ENCODE measurements around the gene BCL2L2.

Gene BCL2L2

GRCh38 chr14:23299986-23300686, 6.5 kb upstream of the BCL2L2 start:
- FAIRE-seq: no peak

DNA sequence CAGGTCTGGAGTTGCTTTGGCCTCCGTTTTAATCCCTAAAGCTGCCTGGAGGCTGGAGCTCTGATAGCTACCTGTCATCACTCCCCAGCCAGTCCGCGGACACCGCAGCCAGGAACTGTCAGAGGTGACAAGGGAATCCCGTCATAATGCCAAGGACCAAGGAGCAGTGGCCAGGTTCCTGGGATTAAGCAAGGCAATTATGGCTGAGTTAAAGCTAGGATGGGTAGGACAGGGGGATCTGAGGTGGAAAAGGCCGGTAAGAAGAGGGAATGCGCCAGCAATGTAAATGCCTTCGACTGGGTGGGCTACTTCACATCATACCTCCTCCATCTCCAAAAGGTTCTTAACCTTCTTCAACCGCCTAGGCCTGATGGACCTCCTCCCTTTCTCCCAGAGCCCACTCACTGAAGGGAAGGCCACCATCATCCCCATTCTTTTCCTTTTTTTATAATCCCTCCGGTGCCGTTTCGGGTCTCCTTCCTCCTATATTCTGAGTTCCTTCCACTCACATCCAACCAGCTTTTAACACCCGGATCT, 5.9 kb upstream of the BCL2L2 start:
- FAIRE-seq: no peak

DNA sequence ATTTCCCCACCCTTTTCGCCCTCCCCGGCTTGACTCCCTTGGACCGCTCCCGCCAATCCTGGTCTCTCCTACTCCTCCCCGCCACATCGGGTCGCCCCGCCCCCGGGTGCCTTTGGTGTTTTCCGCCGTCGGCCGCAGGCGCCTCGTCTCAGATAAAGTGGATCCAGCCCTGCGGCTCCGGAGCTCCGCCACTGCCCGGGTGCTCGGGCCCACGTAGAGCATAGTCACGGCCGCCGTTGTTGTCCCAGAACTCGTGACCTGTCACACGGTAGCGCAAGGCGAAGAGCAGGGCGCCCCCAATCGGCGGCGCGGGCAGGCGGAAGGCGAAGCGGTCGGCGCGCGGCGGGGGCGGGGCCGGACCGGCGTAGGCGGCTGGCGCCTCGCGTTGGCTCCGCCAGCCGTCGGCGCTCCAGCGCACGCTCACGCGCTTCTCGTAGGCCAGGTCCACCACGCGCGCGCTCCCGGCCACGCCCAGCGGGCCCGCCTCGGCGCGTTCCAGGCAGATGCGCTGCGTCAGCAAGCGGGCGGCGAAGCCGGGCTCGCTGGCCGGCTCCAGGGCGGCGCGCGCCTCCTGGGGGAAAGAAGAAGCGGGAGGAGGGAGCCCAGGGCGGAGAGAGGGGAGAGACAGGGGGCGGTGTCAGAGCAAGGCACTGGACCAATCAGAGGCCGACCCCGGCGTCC, 5.2 kb upstream of the BCL2L2 start:
- FAIRE-seq: no peak

DNA sequence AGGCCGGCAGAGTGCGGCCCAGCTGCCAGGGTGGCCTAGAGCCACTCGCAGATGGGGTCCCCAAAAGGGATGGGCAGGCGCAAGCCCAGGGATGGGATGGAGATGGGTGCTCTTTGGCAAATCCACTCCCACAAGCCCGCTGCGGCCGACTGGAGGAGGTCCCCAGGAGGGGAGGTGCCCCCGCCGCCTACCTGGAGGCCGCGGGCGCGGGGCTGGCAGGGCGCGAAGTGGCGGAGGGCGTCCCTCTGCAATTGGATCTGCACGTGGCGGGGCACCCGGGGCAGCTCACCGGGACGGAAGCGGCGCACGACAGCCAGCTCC, 4.7 kb upstream of the BCL2L2 start:
- FAIRE-seq: no peak

DNA sequence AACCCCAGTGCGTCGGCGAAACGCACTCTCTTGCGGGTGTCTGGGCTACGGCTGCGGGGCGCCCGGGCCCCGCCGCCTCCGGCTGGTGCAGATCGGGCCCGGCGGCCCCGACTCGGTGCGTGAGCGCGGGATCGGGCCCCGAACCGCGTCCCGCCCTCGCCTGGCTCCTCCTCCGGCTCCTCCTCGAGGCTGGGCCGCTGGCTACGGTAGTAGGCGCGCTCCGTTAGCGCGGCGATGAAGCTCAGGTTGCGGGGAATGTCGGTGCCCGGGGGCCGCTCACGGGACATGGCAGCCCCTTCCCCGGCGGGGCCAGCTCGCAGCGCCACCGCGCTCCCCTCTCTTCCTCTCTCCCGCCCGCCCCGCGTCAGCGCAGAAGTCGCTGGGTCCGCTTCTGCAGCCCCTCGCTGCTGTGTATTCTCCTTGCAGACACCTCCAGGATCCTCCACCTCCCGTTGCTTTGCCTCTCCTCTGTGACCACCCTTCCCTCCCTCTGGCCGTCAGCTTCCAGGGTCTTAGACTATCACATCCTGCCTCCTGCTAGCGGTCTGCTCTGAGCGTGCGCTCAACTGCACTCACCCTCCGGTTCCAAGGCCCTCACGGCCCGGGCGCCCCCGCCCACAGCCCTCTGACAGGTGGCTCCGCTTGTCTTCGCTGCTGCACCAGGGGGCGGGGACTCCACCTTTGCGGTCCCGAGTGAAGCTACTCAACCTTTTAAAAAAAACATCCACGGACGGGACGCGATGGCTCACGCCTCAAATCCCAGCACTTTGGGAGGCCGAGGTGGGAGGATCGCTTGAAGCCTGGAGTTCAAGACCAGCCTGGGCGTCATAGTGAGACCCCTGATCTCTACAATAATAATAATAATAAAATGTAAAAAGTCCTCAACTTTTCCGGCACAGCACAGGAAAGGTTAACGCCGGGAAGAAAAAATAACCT, 4.1 kb upstream of the BCL2L2 start, which contains the start of gene PPP1R3E:
PPP1R3E (minus strand) TSS at position 570 of the 936 bp plus-strand sequence; CDS start at position 287, 283 bp downstream.
- no peak for FAIRE-seq

- no peak for FAIRE-seq
Measured at GRCh38 chr14:23307146-23307530, 505 bp downstream of the BCL2L2 start.

GRCh38 chr14:23307687-23308644, 1.3 kb downstream of the BCL2L2 start:
- FAIRE-seq: no peak

DNA sequence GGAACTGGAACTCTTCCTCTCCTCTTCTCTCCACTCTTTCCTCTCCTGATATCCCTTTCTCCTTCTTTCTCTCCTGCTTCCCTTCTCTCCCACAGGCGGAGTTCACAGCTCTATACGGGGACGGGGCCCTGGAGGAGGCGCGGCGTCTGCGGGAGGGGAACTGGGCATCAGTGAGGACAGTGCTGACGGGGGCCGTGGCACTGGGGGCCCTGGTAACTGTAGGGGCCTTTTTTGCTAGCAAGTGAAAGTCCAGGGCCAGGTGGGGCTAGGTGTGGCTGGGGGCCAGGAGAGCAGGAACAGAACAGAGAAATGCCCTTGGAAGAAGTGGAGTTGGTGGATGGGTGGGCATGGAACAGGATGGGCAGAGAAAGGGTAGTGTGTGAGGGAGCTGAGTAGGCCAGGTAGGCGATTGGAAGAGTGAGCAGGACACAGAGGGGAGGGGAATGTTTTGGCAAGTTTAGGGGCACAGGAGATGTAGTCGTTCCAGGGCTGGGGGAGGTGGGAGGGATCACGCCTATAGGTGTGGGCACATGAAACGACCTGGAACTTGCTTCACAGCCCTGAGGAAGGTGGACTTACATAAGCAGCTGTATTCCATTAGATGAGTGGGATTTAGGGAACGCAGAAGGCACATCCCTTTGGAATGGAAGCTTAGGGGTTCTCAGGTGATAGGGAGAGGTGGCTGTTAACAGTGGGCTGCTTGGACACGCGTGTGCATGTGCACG, 2.2 kb downstream of the BCL2L2 start:
- FAIRE-seq: no peak

DNA sequence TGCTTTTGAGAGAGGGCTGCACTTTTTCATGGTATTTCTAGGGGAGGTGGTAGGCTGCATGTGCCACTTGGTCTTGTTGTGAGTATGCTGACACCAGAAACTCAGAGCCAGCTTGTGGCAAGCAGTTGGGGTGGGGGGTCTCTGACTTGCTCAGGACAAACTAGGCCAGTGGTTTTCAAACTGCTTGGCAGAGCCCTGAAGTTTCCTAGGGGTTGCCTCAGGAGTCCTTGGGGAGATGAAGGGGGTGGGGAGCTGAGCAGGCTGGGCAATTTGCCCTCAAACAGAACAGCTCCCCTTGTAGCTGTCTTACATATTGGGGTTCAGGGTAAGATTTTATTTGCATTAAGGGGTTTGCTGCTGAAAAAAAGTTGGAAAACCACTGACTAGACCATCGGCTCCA, 3.9 kb downstream of the BCL2L2 start:
- no peak for FAIRE-seq

- no peak for FAIRE-seq
Measured at GRCh38 chr14:23316300-23316699, 9.7 kb downstream of the BCL2L2 start.

DNA sequence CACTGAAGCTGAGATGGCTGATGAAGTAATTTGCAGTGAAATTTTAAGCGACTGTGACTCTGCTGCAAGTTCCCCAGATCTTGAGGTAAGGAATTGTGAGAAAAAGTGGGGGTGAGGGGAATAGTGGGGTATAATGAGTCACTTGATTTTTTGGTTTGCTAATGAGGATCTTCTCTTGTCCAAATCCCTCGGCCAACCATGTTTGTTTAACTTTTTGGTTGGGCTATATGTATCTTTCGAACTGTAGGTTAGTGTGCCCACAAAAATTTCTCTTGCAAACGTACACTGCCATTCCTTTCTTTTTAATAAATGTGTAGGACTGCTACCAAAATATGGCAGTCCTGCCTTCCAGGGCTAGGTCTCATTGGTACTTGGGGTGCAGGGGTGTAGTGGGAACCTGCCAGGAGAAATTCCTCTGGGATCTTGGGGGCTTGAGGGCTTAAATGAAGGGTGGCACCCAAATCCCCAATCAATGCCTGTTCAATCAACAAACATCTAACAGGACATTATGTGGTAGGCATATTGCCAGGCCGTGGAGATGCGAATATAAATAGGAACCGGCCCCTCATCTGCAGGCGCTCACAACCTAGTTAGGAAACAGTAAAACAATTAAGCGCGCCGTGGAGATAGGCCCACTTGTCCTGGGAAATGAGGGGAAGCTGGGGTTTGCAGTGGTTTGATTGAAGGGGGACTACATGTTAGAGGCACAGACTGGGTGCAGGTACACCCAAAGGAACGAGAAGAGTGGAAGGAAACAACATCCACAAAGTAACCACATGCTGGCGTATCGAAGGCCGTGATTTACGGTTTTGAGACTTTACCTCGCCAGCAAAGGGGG, 13.3 kb downstream of the BCL2L2 start:
- no peak for FAIRE-seq

DNA sequence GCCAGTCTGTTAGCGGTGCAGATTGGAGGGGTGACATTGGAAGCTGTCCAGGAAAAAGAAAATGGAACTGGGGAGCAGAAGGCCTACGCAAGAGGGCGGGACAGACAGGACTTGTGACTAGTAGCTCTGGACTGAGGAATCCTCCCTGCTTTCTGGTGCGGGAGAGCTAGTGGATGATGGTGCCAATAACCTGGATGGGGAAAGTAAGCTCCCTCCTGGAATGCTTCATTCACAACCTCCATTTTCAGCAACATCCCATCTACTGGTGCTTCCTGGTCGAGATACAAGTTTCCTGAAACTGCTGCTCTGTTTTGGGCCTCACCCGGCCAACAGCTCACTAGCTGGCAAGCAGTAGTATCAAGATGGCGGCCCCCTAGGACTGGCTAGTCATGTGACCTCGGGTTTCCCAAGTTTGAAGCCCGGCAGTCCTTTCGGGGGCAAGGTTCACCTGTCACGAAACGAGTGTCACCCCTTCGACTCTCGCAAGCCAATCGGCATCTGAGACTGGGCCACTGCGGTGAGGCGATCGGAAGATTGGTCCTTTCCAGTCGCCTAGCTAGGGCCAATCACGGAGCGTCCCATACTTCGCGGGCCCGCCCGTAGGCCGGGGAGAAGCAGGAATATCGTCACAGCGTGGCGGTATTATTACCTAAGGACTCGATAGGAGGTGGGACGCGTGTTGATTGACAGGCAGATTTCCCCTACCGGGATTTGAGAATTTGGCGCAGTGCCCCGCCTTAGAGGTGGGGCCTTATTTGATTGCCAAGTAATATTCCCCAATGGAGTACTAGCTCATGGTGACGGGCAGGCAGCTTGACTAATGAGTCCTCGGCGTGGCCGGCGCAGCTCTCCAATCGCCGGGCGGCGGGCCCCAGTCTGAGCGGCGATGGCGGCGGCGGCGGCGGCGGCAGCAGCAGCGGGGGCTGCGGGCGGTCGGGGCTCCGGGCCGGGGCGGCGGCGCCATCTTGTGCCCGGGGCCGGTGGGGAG, 14.2 kb downstream of the BCL2L2 start, which contains the start of gene PABPN1:
PABPN1 (plus strand) TSS at position 874 of the 988 bp plus-strand sequence; CDS start at position 887, 13 bp downstream.
- peak; percentile 97 for FAIRE-seq

DNA sequence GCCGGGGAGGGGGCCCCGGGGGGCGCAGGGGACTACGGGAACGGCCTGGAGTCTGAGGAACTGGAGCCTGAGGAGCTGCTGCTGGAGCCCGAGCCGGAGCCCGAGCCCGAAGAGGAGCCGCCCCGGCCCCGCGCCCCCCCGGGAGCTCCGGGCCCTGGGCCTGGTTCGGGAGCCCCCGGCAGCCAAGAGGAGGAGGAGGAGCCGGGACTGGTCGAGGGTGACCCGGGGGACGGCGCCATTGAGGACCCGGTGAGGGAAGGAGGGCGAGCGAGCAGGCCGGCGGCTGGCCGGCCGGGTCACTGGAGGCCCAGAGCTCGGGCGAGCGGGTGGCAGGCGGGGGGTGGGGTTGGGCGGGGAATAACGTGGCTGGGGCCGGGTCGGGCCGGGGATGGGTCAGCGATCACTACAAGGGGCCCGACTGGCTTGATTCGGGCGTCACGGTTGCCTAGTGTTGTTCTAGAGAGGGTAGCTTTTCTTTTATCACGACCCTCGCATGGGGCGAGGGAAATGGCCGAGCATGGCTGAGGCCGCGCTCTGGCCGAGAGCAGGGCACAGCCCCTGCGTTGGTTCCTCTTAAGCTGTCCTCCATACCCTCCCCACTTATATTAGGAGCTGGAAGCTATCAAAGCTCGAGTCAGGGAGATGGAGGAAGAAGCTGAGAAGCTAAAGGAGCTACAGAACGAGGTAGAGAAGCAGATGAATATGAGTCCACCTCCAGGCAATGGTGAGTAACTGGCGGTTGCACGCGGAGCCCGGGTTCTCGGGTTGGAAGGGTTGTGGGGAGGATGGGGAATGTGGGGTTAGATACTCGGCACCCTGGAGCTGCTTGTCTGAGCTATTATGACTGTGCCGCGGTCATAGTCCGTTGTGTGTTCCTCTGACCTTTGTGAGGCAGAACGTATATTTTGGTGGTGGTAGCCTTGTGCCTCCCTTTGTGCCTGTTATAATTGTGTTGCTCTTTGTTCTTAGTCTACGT, 15.2 kb downstream of the BCL2L2 start:
- no peak for FAIRE-seq

- no peak for FAIRE-seq
Measured at GRCh38 chr14:23322568-23323517, 16.2 kb downstream of the BCL2L2 start.

- no peak for FAIRE-seq
Measured at GRCh38 chr14:23323838-23324454, 17.3 kb downstream of the BCL2L2 start.

DNA sequence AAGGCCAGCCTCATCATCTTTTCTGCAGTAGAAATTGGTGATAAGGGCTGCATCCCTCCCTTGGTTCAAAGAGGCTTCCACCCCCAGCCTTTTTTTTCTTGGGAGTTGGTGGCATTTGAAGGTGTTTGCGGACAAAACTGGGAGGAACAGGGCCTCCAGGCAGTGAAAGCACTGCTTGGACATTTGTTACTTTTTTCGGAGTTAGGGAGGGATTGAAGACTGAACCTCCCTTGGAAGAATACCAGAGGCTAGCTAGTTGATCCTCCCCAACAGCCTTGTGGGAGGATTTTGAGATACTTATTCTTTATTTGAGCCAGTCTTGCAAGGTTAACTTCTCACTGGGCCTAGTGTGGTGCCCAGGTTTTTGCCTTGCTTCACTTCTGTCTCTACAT, 17.8 kb downstream of the BCL2L2 start:
- no peak for FAIRE-seq
